Measurements from ENCODE around the gene ADNP.

ADNP gene

DNA sequence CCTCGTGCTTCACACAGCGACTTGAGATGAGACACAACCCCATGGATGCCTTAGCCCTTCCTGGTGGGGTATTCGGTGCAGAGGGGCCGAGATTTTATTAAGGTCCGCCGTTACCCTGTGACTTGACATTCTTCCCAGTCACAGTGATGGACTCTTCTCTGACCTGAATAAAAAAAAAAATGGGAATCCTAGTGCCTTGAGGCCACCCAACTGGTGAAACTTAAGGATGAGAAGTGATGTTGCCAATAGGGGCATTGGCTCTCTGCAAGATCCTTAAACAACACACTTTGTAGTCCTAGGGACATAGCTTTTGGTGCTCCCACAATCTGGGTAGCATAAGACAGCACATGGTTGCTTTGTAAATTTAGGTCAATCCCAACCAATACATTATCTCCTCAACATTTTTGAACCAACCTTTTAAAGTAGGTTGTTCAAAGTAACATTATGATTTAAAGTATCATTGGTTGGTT, 814 bp upstream of the ADNP start:
- DNase-seq = no peak

DNA sequence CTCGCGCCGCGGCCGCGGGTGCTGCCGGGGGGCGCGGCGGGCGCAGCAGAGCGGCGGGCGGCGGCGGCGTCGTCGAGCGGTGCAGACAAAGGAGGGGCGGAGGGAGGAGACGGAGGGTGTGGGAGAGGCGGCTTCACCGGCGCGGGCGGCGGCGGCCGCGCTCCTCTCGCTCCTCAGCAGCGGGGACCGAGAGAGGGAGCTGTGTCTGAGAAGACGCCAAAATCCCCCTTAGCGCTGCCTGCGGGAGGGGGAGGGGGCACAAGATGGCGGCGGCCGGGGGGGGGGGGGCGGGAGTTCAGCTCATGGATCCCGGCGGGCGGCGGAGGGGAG, 296 bp downstream of the ADNP start:
- no peak for DNase-seq

DNA sequence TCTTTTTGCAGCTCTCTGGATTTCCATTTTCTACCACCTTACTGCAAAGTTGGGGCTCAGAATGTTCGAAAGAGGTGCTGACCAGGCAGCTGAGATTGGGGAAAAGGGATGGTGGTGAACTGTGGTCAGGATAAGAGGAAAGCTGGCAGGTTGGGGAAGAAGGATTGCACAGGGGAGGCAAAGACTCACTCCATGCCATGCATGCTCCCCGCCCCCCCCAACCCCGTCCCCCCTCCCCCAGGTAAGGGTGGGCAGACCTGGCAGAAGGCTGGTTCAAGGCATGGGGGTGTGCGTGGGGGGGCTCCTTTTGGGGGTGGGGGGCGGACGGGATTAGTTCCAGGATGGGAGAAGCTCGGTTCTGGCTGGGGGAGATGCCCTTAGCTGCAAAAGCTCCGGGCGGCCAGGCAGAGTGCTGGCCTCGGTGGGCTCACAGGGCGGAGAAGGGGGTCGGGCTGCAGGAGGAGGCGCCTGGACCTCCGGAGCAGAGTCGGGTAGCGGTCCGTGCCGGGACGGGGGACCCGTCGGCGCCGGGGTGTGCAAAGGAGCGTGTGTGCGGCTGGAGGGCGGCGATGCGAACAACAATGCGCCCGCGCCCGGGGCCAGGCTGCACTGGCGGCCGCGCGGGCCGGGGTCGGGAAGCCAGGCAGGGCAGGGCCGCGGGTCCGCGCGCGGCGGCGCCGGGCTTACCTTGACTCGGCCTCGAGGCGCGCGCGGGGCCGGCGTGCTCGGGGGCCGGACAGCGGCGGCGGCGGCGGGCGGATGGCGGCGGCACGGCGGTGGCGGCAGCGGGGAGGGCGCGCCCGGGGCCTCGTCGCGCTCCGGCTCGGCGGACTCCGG, 880 bp downstream of the ADNP start:
- no peak for DNase-seq

DNA sequence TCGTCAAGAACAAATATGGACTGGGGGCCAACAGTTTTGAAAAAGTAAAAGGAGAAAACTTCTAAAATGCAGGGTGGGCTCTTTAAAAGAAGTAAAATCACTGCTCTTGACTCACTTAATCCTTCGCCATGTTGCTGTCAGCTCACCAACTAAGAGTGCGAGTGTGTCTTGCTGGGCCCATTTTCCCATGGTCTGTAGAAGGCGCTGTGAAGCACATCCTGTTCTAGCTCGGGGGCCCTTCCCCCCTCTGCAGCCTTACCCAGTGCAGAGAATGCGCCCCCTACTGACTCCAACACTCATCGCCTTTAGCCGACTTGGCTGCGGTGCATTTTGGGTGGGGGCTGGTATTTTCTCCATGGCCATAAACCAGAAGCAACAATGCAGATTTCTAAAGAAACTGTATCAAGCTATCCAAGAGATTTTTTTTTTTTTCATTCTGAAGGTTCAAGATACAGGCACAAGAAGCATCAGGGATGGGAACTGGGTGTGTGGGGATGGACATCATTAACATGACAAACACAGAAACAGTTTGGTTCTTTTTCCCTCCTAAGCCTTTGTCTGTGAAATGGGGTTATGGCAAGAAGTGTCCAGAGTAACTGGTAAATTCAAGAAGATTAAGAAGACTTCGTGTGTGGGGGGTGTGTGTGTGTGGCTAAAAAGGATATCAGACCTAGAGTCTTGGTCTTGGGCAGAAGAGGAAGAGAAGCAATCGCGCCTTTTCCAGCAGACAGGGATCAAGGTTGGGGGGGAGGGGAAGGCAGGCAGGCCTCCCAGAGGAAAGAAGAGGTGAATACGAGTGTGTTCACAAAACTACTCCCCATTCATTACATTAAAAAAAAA, 1.7 kb downstream of the ADNP start:
- peak; percentile 92 for DNase-seq

GRCh38 chr20:50928469-50928868, 2.8 kb downstream of the ADNP start:
- DNase-seq = no peak

DNA sequence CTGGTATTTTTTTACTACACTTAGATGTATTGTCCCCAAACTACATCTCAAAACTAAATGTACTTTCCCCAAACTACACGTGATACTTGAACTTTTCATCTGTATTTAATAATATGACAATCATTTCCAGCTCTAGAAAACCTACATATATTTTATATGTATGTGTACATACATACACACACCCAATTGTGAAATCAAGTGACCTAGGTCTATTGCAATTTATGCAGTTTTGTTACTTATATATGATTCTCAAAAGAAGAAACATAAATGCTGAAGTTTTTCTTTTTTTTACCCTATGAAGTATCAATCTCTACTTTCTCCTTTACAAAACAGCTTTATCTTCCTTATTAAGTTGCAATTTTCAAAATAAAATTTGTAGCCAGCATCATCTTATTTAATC, 4.7 kb downstream of the ADNP start:
- no peak for DNase-seq

DNA sequence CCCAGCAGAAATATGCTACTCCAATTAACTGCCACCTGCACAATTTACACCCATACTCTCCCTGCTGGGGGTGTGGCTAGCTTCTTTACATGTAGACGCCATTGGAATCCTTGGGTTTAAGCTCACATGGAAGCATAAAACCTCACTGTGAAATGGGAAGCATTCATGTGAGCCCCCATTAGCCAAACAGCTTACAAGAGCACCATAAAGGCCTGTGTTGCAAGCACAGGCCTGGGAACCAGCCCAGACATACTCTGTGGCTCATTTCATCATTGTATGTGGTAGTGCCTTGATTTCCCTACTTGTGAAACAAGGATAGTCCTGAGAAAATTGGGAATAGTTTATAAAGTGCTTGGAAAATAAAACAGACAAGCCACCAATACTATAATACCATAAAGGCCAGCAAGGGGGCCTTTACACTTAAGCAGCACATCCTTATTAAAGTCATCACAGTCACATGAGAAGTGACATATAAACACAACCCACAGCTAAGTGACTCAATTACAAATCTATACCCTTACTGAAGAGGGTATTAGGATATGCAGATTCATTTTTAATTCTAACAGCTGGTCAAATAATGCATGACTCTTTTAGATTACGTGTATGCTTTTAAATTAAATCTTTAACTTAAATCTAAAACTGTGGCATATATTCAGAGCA, 6.8 kb downstream of the ADNP start:
- DNase-seq = no peak

DNA sequence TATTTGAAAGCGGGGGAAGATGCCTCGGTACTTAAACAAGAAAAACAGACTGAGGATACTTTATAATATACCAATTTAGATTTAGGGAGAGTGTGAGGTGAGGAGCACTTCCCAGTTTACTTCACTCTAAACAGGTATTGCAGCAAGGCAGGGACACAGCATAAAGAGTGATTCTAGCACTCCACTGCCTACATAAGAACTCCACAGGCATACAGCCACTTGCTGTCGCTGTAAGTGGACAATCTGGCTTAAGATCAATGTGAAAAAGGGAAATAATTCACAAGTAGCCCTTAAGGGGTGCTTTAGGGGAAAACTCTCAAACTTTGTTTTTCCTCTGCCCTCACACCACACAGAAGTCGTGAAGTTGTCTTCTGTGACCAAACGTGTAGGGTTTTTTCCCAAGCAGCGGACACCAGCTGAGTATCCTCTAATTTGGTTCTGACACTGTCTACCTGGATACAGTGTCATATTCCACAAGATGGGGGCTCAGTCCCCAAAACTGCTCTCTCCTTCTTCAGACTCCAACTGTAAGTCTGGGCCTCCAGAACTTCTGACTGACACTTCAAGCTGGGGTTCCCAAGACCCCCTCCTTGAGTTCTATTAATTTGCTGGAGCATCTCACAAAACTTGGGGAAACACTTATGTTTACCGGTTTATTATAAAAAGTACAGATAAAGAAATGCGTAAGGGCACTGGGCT, 9.3 kb downstream of the ADNP start:
- no peak for DNase-seq

DNA sequence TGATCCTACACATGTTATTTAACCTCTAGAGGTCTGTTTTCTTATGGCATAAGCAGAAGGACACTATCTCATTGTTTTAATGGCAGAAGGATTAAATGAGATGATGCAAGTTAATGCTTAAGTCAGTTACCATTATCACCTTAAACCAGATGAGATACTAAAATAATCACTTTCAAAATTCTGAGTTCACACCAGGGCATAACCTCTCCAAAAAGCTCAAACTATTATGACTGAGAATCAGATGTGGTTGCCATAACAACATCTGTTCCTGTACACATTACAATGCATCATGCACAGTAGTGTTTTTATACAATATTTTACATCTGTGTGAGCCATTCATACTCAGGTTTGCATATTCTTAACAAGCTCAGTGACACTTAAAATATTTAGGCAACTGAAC, 10.2 kb downstream of the ADNP start:
- DNase-seq = no peak

DNA sequence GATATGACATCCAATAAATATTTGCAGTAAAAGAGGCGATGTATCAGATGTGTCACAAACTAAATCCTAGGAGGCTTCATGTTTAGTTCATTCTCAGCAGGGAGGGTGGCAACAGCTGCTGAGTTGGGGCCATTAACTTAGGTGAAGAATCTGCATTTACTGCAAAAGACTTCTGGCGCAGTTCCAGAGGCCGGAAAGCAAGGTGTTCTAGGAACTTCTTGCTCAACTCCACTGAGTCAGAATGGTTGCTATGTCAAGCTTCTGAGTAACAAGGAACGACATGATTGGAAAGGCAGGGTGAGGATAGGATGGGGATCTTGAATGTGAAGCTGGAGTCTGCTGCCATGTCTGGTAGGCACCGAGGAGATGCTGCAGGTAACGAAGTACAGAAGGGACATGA, 11.7 kb downstream of the ADNP start:
- DNase-seq = no peak

DNA sequence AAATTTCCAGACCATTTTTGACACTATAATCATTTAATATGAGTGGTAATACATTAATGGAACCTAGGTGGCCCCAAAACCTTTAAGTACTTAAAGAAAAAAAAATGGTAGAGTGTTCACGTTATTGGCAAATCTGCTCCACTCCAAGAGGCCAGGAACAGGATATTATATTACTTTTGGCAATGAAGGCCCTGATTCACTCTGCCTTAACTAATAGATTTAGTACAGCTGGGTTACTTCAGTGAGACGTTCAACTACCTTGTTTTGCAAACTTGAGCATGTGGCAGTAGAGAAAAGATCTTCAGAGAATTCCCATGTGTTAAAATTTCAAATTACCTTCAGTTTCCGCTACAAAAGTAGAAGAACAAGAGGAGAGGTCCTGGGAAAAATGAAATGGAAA, 12.8 kb downstream of the ADNP start:
- no peak for DNase-seq

DNA sequence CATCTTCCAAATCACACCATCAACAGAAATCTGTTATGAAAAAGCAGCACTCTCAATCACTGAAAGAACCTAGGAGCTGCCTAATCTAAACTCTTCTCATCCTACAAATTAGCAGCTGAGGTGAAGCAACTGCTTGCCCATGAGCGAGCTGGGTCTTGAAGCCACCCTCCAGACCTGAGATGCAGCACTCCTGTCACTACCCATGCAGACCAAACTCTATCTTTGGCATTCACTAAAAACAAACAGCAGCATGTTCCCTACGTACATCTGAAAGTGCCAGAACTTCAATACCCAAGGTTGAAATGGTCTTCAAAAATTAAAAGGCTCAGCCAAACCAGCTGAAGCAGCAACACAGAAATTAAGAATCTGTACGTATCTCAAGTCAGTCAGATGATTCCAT, 14.3 kb downstream of the ADNP start:
- no peak for DNase-seq

- no peak for DNase-seq
These were observed 15.0 kb downstream of the ADNP start for GRCh38 chr20:50916257-50916656.

DNA sequence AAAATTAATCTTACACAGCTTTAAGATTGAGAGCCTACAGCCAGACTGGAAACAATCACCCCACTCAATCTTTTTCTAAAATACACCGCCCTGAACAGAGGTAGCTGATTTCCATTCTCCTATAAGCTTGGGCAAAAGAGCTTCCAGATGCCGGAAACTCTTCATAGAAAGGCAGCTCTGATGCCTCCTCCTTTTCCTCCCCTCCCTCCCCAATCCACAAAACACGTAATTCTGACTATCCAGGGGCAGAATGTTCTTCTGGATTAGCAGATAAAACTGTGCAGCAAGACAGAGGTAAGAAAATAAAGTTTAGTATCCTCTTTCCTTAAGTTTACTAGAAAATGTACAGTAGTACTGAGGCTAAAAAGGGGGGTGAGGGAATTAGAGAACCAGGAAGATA, 15.8 kb downstream of the ADNP start:
- no peak for DNase-seq

DNA sequence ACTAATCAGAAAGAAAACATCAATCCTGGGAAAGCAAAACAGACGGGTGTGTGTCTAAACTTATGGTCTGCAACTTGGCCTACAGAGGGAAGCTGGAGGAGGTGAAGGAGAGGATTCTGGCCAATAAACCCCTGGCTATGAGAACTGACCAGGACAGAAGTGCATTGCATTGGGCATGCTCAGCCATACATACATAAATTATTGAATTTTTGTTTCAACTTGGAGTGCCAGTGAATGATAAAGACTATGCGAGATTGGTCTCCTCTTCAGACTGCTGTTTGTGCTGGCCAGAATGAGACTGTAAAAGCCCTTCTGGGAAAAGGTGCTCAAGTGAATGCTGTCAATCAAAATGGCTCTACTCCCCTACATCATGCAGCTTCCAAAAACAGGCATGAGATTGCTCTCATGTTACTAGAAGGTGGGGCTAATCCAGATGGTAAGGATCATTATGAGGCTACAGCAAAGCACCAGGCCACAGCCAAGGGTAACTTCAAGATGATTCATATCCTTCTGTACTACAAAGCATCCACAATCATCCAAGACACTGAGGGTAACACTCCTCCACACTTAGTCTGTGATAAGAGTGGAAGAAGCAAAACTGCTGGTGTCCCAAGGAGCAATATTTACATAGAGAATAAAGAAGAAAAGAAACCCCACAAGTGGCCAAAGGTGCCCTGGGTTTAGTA, 17.4 kb downstream of the ADNP start:
- no peak for DNase-seq

DNA sequence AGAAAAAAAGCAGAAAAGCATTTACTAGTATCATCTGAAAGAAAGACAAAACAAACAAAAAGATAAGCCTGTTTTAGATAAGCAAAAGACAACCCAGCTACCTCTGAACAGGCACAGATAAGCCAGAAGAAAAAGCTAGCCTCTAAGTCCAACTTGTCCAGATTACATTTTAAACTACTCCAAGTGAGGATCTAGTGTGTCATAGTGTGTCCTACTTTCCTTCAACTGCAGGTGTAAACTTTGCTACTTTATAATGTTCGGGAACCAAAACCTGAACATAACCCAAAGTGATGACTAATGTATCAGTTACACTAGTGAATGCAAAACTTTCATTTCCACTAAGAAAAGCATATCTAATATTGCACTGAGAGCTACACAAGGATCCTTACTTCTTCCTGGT, 19.5 kb downstream of the ADNP start:
- DNase-seq = no peak

GRCh38 chr20:50911030-50911429, 20.2 kb downstream of the ADNP start:
- DNase-seq = no peak

DNA sequence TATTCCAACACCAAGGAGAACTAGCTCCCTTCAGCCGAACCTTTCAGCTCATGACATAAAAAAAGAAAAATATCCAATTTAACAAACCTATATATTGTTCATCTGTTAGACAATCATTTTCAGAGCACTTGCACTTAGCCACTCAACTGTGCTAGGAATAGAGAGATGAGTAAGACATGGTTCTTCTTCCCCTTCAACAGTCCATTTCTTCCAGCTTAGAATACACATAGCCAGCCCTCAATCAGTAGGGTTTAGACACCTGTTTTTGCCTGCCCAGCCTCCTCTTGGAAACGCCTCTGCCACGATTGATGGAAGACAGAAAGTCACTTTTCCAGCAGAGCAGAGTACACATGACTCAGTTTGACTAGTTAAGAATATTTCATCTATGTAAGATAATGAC, 21.8 kb downstream of the ADNP start:
- DNase-seq = no peak

GRCh38 chr20:50904067-50904570, 27.1 kb downstream of the ADNP start:
- DNase-seq = no peak

DNA sequence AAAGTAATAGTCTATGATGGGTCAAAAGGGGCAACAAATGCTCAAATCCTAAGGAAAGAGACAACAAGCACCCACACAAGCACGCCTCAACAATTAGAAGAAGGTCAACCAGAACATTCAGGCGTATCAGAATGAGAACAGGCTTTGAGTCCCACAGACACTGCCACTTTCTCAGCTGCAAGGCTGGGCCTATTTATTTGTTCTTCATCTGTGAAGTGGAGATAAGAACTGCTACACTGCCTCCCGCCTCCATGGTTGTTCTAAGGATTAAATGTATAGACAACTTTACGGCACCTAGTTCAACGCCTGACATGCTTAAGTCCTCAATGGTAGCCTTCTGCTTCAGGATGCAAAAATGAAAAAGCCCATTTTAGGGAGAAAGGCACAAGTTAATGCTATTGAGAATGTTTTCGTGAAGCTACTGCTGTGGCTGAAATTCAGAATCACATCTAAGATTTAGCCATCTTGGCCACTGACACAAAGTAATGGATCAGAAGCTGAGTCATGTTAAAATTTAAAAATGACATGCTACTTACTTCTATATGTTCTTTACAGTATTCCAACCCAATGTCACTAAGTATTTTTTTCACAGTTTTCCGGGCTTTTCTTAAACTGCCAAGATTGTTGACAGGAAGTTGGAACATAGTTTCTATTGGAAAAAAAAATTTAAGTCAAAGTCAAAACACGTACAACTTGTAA, 27.7 kb downstream of the ADNP start:
- DNase-seq = no peak

DNA sequence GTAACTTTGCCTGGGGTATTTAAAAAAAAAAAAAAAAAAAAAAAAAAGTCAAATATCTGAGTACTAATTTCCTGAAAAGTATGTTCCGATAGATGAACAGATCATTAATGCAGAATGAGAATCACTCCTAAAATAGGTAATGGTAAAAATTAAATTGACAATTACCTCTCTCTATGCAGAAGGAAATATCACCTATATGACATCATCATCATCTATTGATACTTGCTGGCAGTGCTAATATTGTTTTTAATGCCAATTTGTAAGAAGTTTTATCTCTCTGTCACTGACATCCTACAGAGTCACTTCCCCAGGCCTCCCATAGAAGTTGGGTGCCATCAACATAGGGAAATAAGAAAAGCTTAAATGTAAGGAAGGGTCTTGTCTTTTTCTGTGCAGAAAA, 29.9 kb downstream of the ADNP start:
- no peak for DNase-seq

DNA sequence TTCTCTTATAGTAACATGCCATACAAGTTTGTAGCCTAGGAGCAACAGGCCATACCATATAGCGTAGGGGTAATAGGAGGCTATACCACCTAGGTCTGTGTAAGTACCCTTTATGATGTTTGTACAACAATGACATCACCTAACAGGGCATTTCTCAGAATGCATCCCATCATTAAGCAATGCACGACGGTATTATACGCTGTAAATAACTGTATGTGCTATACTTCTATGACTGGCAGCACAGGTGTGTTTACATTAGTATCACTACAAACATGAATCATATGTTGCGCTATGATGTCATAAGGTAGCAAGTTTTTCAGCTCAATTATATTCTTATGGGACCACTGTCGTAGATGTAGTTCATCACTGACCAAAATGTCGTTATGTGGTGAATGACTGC, 31.0 kb downstream of the ADNP start:
- DNase-seq = no peak
